Gastrocnemius medialis (tissue), 4 donors: Measurements from ENCODE around the gene LAMC1. TPM values are rescaled to one million over a fixed set of nuclear protein-coding genes. Genes with fewer than 3 reads are reported as not detected.

Experiments used
- ATAC-seq, 2 donors: fragments of 150-250 bp; one replicate each; pipeline ENCODE4 v1.9.1; 2016
- DNase-seq, 2 donors: peaks; one replicate each; pipeline ENCODE4 v3.0.0-alpha.2; 2019
- H3K27ac ChIP-seq, 4 donors: fragments of 200-600 bp; sonication (generic); 1 replicate in 1 of 4; 2 replicates in 3 of 4; pipeline ENCODE4 v1.5.1; 2016 to 2018; ENCODE audit warnings: mild to moderate bottlenecking in 2 of 4, moderate library complexity in 1 of 4
- H3K27me3 ChIP-seq, 3 donors: fragments of 200-600 bp; sonication (generic) in 2 of 3; 1 replicate in 1 of 3; 2 replicates in 2 of 3; pipeline versions ENCODE4 v1.5.1 to v1.6.0; 2016 to 2019; ENCODE audit warnings: mild to moderate bottlenecking in 1 of 3, moderate library complexity in 1 of 3
- H3K36me3 ChIP-seq, 2 donors: fragments of 200-600 bp; sonication (generic) in 1 of 2; one replicate each; pipeline ENCODE4 v1.5.1; 2017 to 2018
- H3K4me1 ChIP-seq, 2 donors: fragments of 200-600 bp; sonication (generic) in 1 of 2; one replicate each; pipeline ENCODE4 v1.5.1; 2016 to 2017; ENCODE audit warnings: mild to moderate bottlenecking in 2 of 2
- H3K4me3 ChIP-seq, 4 donors: fragments of 200-600 bp; sonication (generic) in 3 of 4; 1 replicate in 1 of 4; 2 replicates in 3 of 4; pipeline ENCODE4 v1.5.1; 2016 to 2019; ENCODE audit warnings: mild to moderate bottlenecking in 2 of 4
- H3K9me3 ChIP-seq, 3 donors: fragments of 200-600 bp; sonication (generic) in 2 of 3; 1 replicate in 1 of 3; 2 replicates in 2 of 3; pipeline ENCODE4 v1.5.1; 2016 to 2019
- POLR2A ChIP-seq, 2 donors: fragments of 450-650 bp; IDR thresholded peaks; one replicate each; pipeline ENCODE4 v1.6.1; 2017; ENCODE audit warnings: antibody characterized with exemption in 2 of 2, mild to moderate bottlenecking in 2 of 2, moderate library complexity in 2 of 2
- in situ Hi-C, 4 donors: fragments of 200-750 bp; cut with MboI; loops; one replicate each; pipeline versions ENCODE4 v1.15.0 to v1.8.0; 2017; ENCODE audit warnings: low sequenced_read_pairs in 4 of 4
- intact Hi-C: fragments of 100-400 bp; cut with DNase I; formaldehyde crosslinking; loops from one replicate; pipeline ENCODE4 v1.15.1; 2023; ENCODE audit warnings: low total_unique reads
- total RNA-seq, 4 donors: library from RNA; depleted of rRNA; stranded (reverse); fragments of >200 nt; gene quantifications; one replicate each; pipeline versions ENCODE4 v1.1.0 to v1.2.3, GENCODE V29; 2016
- TF ChIP-seq, protein P1 (sequence below), 5 experiments: fragments of 450-650 bp in 3 of 5; fragments of 200-600 bp in 2 of 5; sonication (generic) in 2 of 5; IDR thresholded peaks in 4 of 5; conservative IDR thresholded peaks in 1 of 5; 1 replicate in 4 of 5; 2 replicates in 1 of 5; pipeline ENCODE4 v1.5.1; 2016 to 2019; ENCODE audit warnings: antibody characterized with exemption in 5 of 5, mild to moderate bottlenecking in 3 of 5, moderate library complexity in 3 of 5

LAMC1 gene
- total RNA-seq, 4 donors from 2014 or later: 96.1 to 161 (median 135) TPM

DNA sequence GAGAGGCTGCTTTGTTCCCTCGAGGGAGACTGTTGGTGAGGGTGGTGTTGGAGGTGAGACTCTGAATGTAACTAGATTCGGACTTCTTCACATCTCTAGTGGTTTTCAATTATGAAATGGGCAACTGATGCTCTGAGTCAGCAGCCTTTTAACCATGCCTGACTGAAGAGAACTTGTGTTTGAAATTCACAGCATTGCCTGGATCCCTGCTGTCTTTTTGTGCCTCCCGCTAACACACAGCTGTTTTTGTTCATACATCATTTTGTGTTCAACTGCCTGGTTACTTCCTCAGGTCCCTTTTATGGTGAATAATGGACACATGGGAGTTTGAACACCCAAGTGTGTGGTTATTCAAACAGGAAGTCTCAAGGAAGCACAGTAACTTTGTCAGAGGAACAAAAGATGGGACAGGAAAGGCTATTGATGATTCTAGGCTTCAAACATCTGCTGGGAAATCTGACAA, 16.8 kb downstream of the LAMC1 start:
- intact Hi-C loops: no loop called here
- in situ Hi-C loops: no loop called here
- ATAC-seq (peak; percentile 87 to 88), DNase-seq (peak in 1 of 2 donors; percentile 19)
- TF ChIP-seq, protein P1, sequence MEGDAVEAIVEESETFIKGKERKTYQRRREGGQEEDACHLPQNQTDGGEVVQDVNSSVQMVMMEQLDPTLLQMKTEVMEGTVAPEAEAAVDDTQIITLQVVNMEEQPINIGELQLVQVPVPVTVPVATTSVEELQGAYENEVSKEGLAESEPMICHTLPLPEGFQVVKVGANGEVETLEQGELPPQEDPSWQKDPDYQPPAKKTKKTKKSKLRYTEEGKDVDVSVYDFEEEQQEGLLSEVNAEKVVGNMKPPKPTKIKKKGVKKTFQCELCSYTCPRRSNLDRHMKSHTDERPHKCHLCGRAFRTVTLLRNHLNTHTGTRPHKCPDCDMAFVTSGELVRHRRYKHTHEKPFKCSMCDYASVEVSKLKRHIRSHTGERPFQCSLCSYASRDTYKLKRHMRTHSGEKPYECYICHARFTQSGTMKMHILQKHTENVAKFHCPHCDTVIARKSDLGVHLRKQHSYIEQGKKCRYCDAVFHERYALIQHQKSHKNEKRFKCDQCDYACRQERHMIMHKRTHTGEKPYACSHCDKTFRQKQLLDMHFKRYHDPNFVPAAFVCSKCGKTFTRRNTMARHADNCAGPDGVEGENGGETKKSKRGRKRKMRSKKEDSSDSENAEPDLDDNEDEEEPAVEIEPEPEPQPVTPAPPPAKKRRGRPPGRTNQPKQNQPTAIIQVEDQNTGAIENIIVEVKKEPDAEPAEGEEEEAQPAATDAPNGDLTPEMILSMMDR (IDR thresholded peaks at IDR 0.05 in 4 of 5, conservative IDR thresholded peaks at IDR 0.05 in 1 of 5): no peak
- TF ChIP-seq POLR2A (IDR thresholded peaks at IDR 0.05): no peak
- peak overlapping the region; percentile 51 to 72 (median 64) for H3K27ac ChIP-seq
- H3K4me1 ChIP-seq: peaks cover 62% of the 10 kb centered on the region in 2 donors
- H3K9me3 ChIP-seq: no peaks in the 10 kb centered on the region
- H3K27me3 ChIP-seq: no peaks in the 10 kb centered on the region
- no peaks in the 10 kb centered on the region for H3K36me3 ChIP-seq
- H3K4me3 ChIP-seq: peak overlapping the region in 1 of 4 donors; percentile 7

GRCh38 chr1:183040547-183040971, 17.3 kb downstream of the LAMC1 start:
- Histone ChIP-seq H3K27ac (peak overlapping the region; percentile 51 to 72 (median 64)), H3K4me3 (peak overlapping the region in 2 of 4 donors; percentile 0 to 7), H3K4me1 (peaks cover 64 to 68% of the 10 kb centered on the region in 2 donors), H3K9me3 (no peaks in the 10 kb centered on the region), H3K36me3 (no peaks in the 10 kb centered on the region), H3K27me3 (no peaks in the 10 kb centered on the region)
- intact Hi-C loops (no loop called here), in situ Hi-C loops (no loop called here)
- TF ChIP-seq, protein P1 (IDR thresholded peaks at IDR 0.05 in 4 of 5, conservative IDR thresholded peaks at IDR 0.05 in 1 of 5): no peak
- TF ChIP-seq POLR2A (IDR thresholded peaks at IDR 0.05): no peak
- ATAC-seq (peak in 1 of 2 donors; percentile 51), DNase-seq (no peak)

DNA sequence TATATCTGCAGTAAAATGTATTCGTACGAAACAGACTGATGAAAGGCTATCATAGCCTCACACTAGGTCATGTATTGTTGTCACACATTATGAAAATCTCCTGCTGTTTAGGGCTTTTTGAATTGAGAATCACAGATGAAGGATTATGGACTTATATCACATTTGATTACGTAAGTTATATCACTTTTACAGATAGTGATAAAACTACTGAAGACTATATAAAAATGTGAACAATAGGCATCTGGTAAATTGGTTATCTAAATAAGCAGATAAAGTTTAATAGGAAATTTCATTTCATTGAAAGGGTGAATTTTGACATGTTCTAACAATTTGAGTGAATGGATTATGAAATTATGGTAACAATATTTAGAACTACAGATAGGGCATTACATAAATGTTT, 20.0 kb downstream of the LAMC1 start:
- Histone ChIP-seq H3K9me3 (no peaks in the 10 kb centered on the region), H3K4me1 (peaks cover 79 to 95% of the 10 kb centered on the region in 2 donors), H3K4me3 (no peak overlapping the region), H3K36me3 (no peaks in the 10 kb centered on the region), H3K27me3 (no peaks in the 10 kb centered on the region), H3K27ac (peak overlapping the region in 2 of 4 donors; percentile 52 to 64)
- intact Hi-C loops (no loop called here), in situ Hi-C loops (no loop called here)
- ATAC-seq (no peak), DNase-seq (no peak)
- TF ChIP-seq, protein P1 (IDR thresholded peaks at IDR 0.05 in 4 of 5, conservative IDR thresholded peaks at IDR 0.05 in 1 of 5): no peak
- TF ChIP-seq POLR2A (IDR thresholded peaks at IDR 0.05): no peak

- no peak for ATAC-seq
- Histone ChIP-seq H3K27ac (peak overlapping the region; percentile 40 to 64 (median 52)), H3K36me3 (no peaks in the 10 kb centered on the region), H3K27me3 (no peaks in the 10 kb centered on the region), H3K9me3 (no peaks in the 10 kb centered on the region), H3K4me1 (peaks cover 85 to 100% of the 10 kb centered on the region in 2 donors), H3K4me3 (peak overlapping the region in 2 of 4 donors; percentile 4 to 14)
- TF ChIP-seq, protein P1 (IDR thresholded peaks at IDR 0.05 in 4 of 5, conservative IDR thresholded peaks at IDR 0.05 in 1 of 5): no peak
- no peak for TF ChIP-seq POLR2A (IDR thresholded peaks at IDR 0.05)
- in situ Hi-C loops (no loop called here), intact Hi-C loops (no loop called here)
- DNase-seq: no peak
Observed at GRCh38 chr1:183043872-183044854, 20.9 kb downstream of the LAMC1 start.
